C4-2B (cell line): ENCODE data around the gene SLC5A5.

Experiments
- ZFX ChIP-seq: fragments of 450-650 bp; IDR thresholded peaks from 2 replicates; pipeline ENCODE4 v1.6.1; 2017
- TF ChIP-seq, protein P1 (sequence below): fragments of 450-650 bp; conservative IDR thresholded peaks from 2 replicates; pipeline ENCODE4 v1.5.1; 2017; ENCODE audit warnings: mild to moderate bottlenecking

DNA sequence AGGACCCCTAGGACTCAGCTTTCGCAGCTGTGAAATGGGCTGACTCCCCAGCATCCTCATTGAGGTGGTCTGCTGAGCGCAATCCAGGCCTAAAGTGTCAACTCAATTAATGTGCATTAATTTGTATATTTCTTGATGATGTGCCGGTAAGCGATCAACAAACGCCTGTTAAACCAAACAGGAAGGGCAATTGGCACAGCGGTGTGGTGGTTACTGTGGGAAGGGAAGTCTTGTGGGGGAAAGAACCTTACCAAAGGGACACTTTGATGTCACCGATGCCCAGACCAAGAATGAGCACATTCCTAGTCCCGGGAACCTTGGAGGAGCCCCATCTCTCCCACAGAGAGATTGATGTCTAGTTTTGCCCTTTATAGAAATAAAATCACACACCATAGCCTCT lies 25.6 kb upstream of the SLC5A5 start:
- TF ChIP-seq, protein P1, sequence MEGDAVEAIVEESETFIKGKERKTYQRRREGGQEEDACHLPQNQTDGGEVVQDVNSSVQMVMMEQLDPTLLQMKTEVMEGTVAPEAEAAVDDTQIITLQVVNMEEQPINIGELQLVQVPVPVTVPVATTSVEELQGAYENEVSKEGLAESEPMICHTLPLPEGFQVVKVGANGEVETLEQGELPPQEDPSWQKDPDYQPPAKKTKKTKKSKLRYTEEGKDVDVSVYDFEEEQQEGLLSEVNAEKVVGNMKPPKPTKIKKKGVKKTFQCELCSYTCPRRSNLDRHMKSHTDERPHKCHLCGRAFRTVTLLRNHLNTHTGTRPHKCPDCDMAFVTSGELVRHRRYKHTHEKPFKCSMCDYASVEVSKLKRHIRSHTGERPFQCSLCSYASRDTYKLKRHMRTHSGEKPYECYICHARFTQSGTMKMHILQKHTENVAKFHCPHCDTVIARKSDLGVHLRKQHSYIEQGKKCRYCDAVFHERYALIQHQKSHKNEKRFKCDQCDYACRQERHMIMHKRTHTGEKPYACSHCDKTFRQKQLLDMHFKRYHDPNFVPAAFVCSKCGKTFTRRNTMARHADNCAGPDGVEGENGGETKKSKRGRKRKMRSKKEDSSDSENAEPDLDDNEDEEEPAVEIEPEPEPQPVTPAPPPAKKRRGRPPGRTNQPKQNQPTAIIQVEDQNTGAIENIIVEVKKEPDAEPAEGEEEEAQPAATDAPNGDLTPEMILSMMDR = no peak
- TF ChIP-seq ZFX = no peak
